22Rv1 (cell line): Measurements from ENCODE around the gene FUT2.
A peak's percentile ranks its signal among the peaks of the same experiment; 100 is the strongest.

Experiments
- H3K27ac ChIP-seq: fragments of 450-650 bp; 2 replicates; pipeline ENCODE4 v1.5.1; 2017
- ZFX ChIP-seq: fragments of 450-650 bp; IDR thresholded peaks from 2 replicates; pipeline ENCODE4 v1.6.1; 2017; ENCODE audit warnings: antibody characterized with exemption, borderline replicate concordance
- TF ChIP-seq, protein P1 (sequence below): fragments of 450-650 bp; IDR thresholded peaks from 2 replicates; pipeline ENCODE4 v1.5.1; 2017; ENCODE audit warnings: mild to moderate bottlenecking

The FUT2 gene

DNA sequence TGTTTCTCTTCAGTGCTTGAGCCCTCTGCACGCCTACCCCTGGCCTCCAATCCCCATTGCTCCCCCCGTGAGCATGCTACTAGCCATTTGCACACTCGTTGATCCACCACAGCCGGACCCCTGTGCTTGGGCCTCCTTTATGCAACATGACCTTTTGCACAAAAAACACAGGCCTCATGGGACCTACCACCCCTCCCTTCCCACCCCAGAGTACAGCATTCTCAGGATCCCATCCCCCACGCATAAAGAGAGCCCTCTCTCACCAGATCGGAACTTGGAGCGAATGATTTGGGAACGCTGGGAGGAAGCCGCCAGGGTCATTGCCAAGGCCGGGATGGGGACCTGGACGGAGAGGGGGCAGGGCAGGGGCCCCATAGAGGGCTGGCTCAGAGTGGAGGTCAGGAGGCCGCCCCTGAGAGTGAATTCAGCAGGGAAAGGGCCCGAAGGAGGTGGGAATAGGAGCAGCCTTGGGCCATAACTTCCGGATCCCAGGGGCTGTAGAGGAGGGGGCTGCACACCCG is 23.0 kb downstream of the FUT2 start:
- no peak overlapping the region for H3K27ac ChIP-seq

DNA sequence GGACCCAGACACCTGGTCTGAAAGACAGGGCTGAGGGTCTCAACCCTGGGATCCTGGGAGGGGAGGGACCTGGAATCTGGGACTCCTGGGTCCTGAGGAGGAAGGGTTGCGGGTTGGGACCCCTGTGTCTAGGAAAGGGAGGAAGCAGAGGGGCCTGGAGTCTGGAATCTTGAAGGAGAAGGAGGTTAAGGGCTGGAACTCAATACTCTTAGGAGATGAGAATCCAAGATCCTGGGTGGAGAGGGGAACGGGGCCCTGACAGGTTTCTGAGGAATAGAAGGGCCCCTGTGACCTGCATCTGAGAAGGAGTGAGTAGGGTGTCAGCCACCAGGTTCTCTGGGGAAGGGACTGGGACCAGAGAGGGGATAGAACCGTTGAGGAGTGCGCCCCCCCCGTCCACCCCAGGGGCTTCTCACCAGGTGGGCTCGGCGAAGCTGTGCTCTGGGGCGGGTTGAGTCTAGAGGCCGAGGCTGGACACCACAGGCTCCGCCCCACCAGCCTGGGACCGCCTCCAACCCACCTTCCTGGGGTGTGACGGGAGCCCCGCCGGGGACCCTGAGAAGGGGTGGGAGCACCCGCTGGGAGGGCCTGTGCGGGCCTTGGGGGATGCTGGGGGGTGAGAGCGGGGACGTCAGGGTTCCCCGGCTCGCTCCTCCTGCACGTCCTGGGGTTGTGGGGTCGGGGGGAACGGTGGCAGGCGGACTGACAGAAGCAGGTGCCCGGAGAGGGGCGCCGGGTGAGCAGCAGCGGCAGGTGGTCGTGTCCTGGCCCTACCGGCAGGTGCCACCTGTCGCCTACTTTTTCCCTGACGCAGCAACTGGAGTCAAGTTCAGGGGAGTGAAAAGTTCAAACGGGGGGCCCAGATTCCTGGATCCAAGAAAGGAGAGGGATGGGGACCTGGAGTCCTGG is 23.7 kb downstream of the FUT2 start, which contains the start of gene MAMSTR:
Gene MAMSTR (minus strand): TSS at position 463 of the 909 bp plus-strand sequence. CDS start 694 bp downstream, outside the sequence.
- peak within 1 kb of the TSS; percentile 75 for H3K27ac ChIP-seq
- TF ChIP-seq, protein P1, sequence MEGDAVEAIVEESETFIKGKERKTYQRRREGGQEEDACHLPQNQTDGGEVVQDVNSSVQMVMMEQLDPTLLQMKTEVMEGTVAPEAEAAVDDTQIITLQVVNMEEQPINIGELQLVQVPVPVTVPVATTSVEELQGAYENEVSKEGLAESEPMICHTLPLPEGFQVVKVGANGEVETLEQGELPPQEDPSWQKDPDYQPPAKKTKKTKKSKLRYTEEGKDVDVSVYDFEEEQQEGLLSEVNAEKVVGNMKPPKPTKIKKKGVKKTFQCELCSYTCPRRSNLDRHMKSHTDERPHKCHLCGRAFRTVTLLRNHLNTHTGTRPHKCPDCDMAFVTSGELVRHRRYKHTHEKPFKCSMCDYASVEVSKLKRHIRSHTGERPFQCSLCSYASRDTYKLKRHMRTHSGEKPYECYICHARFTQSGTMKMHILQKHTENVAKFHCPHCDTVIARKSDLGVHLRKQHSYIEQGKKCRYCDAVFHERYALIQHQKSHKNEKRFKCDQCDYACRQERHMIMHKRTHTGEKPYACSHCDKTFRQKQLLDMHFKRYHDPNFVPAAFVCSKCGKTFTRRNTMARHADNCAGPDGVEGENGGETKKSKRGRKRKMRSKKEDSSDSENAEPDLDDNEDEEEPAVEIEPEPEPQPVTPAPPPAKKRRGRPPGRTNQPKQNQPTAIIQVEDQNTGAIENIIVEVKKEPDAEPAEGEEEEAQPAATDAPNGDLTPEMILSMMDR: no peak
- no peak for TF ChIP-seq ZFX

More for the DNA sequence above, 23.0 kb downstream of the FUT2 start:
- TF ChIP-seq, protein P1: no peak
- TF ChIP-seq ZFX: no peak

DNA sequence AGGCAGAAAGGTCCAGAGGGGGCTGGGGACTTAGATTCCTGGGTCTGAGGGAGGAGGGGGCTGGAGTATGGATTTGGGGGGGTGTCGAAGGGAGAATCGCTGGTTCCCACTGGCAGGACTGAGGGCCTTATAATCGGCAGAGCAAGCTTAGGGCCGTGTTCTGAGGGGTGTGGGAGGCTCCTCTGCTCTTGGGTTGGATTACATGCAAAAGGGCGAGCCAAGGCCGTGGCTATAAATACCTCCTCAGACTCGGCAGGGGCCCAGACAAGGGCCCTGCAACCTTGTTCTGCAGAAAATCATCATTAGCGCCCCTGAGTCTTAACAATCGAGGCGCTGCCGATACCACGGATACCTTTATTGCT is 24.5 kb downstream of the FUT2 start:
- H3K27ac ChIP-seq: peak overlapping the region; percentile 75
- TF ChIP-seq ZFX: no peak
- TF ChIP-seq, protein P1: no peak

GRCh38 chr19:48720613-48721296 is 25.0 kb downstream of the FUT2 start:
- H3K27ac ChIP-seq: peak overlapping the region; percentile 75
- TF ChIP-seq, protein P1: no peak
- no peak for TF ChIP-seq ZFX

DNA sequence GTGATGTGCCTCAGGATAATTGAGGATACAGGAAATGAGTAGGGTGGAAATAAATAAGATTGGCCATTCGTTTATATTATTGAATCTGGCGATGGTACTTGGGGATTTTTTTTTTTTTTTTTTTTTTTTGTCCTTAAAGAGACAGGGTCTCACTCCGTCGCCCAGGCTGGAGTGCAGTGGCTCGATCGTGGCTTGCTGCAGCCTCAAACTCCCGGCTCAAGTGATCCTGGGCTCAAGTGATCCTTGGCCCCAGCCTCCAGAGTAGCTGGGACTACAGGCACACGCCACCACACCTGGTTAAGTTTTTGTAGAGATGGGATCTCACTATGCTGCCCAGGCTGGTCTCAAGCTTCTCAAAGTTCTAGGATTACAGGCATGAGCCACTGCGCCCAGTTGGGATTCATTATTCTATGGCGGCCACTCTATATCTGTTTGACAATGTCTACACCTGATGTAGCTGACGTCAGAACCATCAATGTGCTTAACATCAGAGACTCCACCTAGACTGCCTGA is 26.5 kb downstream of the FUT2 start:
- TF ChIP-seq ZFX: no peak
- TF ChIP-seq, protein P1: no peak
- H3K27ac ChIP-seq: no peak overlapping the region

- TF ChIP-seq ZFX: no peak
- TF ChIP-seq, protein P1: no peak
- H3K27ac ChIP-seq: peak overlapping the region; percentile 42
Observed at GRCh38 chr19:48724796-48725753, 29.3 kb downstream of the FUT2 start.
